ENCODE measurements around the gene CCL18. TPM values are rescaled to one million over a fixed set of nuclear protein-coding genes. Genes with fewer than 3 reads are reported as not detected.
"Not testable (repeated sequence)": the region's sequence is repeated elsewhere in the genome, so short reads cannot be mapped to it uniquely, and the experiment has no call there.

CCL18 gene
- total RNA-seq, 1 donor from 2014 or later, result not detected

- peak overlapping the region; percentile 90 for H3K27ac Mint-ChIP-seq
- ATAC-seq (ENCODE audit: low read depth) (no peak), DNase-seq (no peak)
- H3K4me3 Mint-ChIP-seq, result peak overlapping the region; percentile 84
- H3K4me1 Mint-ChIP-seq, result peaks cover 47% of the 10 kb centered on the region
- no peaks in the 10 kb centered on the region for H3K9me3 Mint-ChIP-seq
- intact Hi-C loops (cut with micrococcal nuclease), result loop anchor here (2.0 kb wide), 1 partner anchor 22 kb away; no protein-coding TSS in a partner anchor
- H3K36me3 Mint-ChIP-seq (ENCODE audit: low read depth), result peaks cover 11% of the 10 kb centered on the region
- CTCF ChIA-PET, result interaction anchor here (1.2 to 2.6 kb wide), 3 partner anchors 32 to 129 kb away, joined by 3 to 16 read pairs (median 6); no protein-coding TSS in a partner anchor
- no peak for TF ChIP-seq CTCF (IDR thresholded peaks at IDR 0.05)
- POLR2A ChIA-PET, result interaction anchor here (1.2 to 1.3 kb wide), 3 partner anchors 15 to 28 kb away, joined by 3 to 7 read pairs (median 5); partner anchors contain the start of gene CCL3
- H3K27me3 Mint-ChIP-seq, result peaks cover 2% of the 10 kb centered on the region
Measured at GRCh38 chr17:36104701-36105181, 40.7 kb downstream of the CCL18 start.

GRCh38 chr17:36105781-36106492, 41.9 kb downstream of the CCL18 start:
- Mint-ChIP-seq H3K27me3 (peaks cover 3% of the 10 kb centered on the region), H3K36me3 (ENCODE audit: low read depth) (peaks cover 11% of the 10 kb centered on the region), H3K27ac (peak overlapping the region; percentile 90), H3K4me3 (peak overlapping the region; percentile 84), H3K4me1 (peaks cover 48% of the 10 kb centered on the region), H3K9me3 (no peaks in the 10 kb centered on the region)
- ATAC-seq (ENCODE audit: low read depth), result no peak
- ChIA-PET POLR2A (interaction anchor here (0.6 kb wide), 2 partner anchors 25 to 91 kb away, joined by 3 to 5 read pairs; no protein-coding TSS in a partner anchor), CTCF (no interaction called here)
- no peak for TF ChIP-seq CTCF (IDR thresholded peaks at IDR 0.05)
- intact Hi-C loops (cut with micrococcal nuclease), result loop anchor here (2.0 kb wide), 2 partner anchors 15 to 21 kb away; no protein-coding TSS in a partner anchor
- DNase-seq, result no peak

GRCh38 chr17:36106493-36106835, 42.4 kb downstream of the CCL18 start:
- CTCF ChIA-PET, result interaction anchor here (0.6 kb wide), 1 partner anchor 42 kb away, joined by 4 read pairs; no protein-coding TSS in a partner anchor
- no peak for ATAC-seq (ENCODE audit: low read depth)
- Mint-ChIP-seq H3K27ac (no peak overlapping the region), H3K27me3 (peaks cover 5% of the 10 kb centered on the region), H3K9me3 (peaks cover 2% of the 10 kb centered on the region), H3K4me3 (no peak overlapping the region), H3K4me1 (peaks cover 52% of the 10 kb centered on the region), H3K36me3 (ENCODE audit: low read depth) (peaks cover 11% of the 10 kb centered on the region)
- intact Hi-C loops (cut with micrococcal nuclease), result loop anchor here (2.0 kb wide), 1 partner anchor 14 kb away; no protein-coding TSS in a partner anchor
- DNase-seq, result no peak
- TF ChIP-seq CTCF (IDR thresholded peaks at IDR 0.05), result no peak
- POLR2A ChIA-PET, result no interaction called here

GRCh38 chr17:36107660-36108059, 43.6 kb downstream of the CCL18 start:
- Mint-ChIP-seq H3K4me3 (no peak overlapping the region), H3K9me3 (peaks cover 13% of the 10 kb centered on the region), H3K27ac (no peak overlapping the region), H3K36me3 (ENCODE audit: low read depth) (peaks cover 11% of the 10 kb centered on the region), H3K27me3 (peaks cover 5% of the 10 kb centered on the region), H3K4me1 (peaks cover 46% of the 10 kb centered on the region)
- POLR2A ChIA-PET, result no interaction called here
- DNase-seq (no peak), ATAC-seq (ENCODE audit: low read depth) (no peak)
- CTCF ChIA-PET, result no interaction called here
- intact Hi-C loops (cut with micrococcal nuclease), result loop anchor here (2.0 kb wide), 1 partner anchor 13 kb away; no protein-coding TSS in a partner anchor
- TF ChIP-seq CTCF (IDR thresholded peaks at IDR 0.05), result no peak

GRCh38 chr17:36108265-36108664, 44.2 kb downstream of the CCL18 start:
- DNase-seq; POLR2A ChIA-PET; CTCF ChIA-PET; H3K27me3 Mint-ChIP-seq; intact Hi-C loops (cut with micrococcal nuclease); ATAC-seq (ENCODE audit: low read depth); H3K4me3 Mint-ChIP-seq; H3K27ac Mint-ChIP-seq: not testable (repeated sequence)
- Mint-ChIP-seq H3K4me1 (peaks cover 40% of the 10 kb centered on the region), H3K36me3 (ENCODE audit: low read depth) (peaks cover 11% of the 10 kb centered on the region), H3K9me3 (peaks cover 17% of the 10 kb centered on the region)
